Right ventricle myocardium inferior (tissue), 1 donor: Measurements from ENCODE around the gene CCDC9B. TPM values are rescaled to one million over a fixed set of nuclear protein-coding genes. Genes with fewer than 3 reads are reported as not detected.

ENCODE experiments used
- ATAC-seq: fragments of 200-7000 bp; cut with Tn5 transposase; one replicate; pipeline ENCODE4 v1.9.1; 2020; ENCODE audit warnings: mild to moderate bottlenecking, moderate library complexity
- DNase-seq: peaks from one replicate; pipeline ENCODE4 v3.0.0; 2021; ENCODE audit errors: missing footprints
- intact Hi-C: fragments of 100-400 bp; cut with DNase I; formaldehyde crosslinking; loops from one replicate; pipeline ENCODE4 v1.11.0; 2022
- total RNA-seq: library from RNA; stranded (reverse); fragmentation: NEBNext Ultra II Directional; extraction: Animal tissue kit (Norgen Biotek cat#: 25700); gene quantifications from one replicate; pipeline ENCODE4 v1.2.1, GENCODE V29; 2021
- donor health status: DM: no; HTN: yes; CAD: no; lungs with severe emphysema.

The CCDC9B gene
- total RNA-seq, 1 donor from 2014 or later: 162 TPM

DNA sequence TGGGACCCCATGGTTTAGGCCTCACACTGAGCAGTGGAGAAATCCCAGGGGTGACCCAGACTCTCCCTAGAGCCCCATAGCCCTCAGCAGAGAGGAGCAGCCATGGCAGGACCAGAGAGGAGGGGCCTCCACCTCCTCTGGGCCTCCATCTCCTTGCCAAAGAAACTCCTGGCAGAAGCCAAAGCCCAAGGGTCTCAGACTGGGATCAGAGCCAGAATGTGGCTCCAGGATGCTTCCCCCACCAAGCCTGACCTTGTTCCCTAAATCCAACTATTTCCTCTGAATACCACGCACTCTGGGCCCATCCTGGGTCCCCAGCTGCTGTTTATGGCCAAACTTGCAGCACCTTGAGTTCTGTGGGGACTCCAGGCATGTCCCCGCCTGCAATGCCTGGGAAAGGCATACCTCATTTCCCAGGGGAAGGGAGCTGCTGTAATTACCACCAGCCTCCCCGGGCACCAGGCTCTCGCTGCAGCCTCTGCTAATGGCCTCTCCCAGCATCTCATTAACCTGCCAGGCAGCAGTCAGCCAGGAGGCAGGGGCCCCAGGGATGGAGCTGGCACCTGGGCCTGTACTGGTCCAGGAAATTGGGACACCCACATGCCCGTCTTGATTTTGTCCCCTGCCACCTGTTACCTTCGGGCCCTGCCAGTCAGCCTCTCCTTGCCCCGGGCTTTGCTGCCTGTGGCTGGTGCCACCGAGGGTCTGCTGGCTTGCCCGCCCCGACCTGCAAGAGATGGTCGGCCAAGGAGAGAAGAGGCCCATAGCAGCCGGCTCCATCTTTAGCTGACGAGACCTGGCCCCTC lies 4.6 kb downstream of the CCDC9B start:
- DNase-seq: no peak
- intact Hi-C loops: loop anchor here (10.0 kb wide), 1 partner anchor 231 kb away; the partner anchor contains the start of gene BMF
- no peak for ATAC-seq

DNA sequence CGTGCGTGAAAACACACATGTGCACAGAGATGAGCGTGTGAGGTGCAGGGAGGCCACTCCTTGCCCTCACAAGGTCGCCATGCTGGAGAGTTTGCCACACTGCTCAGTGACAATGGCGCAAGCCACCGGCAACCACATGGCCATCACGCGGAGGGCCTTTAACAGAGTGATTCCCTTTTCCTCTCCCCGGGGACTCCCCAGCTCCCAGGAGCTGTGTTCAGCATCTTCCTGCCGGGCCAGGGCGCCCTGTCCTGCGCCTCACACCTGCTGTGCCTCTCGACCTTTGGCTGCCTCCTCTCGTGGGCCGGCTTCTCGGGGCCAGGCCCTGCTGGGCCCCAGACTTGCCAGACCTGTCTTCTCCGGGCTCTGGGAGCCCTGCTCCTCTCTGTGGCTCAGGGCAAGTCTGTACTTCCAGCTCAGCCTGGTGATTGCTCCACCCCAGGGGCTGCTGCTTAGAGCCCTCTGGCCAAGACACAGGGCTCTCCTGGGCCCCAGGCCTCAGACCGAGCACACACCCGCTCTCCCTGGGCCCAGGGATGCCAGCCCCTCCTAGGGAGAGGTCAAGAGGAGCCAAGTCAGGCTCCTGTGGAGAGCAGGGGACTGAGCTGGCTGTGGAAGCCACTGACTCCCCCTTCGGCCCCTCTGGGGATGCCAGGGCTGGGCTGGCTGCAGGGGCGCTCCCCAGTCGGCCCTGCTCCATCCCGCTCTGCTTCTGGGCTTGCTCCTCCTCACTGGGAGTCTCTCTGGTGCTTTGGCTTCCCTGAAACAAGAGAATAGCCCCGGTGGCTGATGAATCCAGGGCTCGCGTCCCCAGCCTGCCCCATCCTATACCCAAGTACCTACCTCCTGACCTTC lies 5.6 kb downstream of the CCDC9B start:
- DNase-seq: no peak
- intact Hi-C loops: loop anchor here (10.0 kb wide), 1 partner anchor 230 kb away; the partner anchor contains the start of gene BMF
- no peak for ATAC-seq

DNA sequence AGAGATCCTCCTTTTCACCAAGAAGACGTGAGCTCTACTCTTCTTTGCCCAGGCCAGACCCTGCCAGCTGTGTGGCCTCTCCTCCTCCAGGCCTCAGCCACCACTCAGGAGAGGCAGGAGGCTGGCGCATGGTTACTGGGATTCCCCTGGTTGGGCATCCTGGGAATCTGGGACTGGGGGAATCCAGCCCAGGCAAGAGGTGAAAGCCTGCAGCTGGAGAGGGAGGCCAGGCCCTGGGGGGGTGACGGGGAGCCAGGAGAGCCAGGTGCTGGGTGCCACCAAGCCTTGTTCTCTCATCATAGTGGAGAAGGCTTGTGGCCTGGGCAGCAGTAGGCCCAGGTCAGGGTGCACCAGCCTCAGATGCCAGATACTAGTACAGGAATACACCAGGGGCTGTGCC lies 6.2 kb downstream of the CCDC9B start:
- ATAC-seq: no peak
- no peak for DNase-seq
- intact Hi-C loops: loop anchor here (10.0 kb wide), 1 partner anchor 230 kb away; the partner anchor contains the start of gene BMF

DNA sequence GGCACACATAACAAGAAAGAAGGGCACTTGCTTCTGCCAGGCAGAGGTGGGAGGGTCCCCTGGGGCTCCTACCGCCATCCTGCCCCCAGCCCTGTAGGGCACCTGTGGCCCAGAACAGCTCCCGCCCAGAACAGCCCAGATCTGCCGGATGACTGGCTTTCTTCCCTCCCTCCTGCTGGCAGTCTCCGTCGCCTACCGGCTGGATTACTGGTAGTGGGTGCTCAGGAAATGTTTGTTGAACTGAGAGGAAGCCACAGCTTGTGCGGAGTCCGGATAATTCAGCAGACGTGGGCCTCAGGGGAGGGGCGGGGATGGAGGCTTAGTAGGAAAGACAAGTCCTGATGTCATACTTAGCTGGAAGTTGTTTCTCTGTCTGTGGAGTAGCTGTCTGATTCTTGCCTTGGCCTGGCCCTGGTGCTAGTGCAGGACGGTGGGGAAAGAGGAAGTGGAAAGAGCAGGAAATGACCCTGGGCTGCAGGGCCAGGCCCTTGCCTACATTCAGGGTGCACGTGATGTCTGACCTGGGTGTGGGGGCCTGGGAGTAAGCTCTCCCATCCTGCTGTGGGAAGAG lies 6.7 kb downstream of the CCDC9B start:
- intact Hi-C loops: loop anchor here (10.0 kb wide), 1 partner anchor 229 kb away; the partner anchor contains the start of gene BMF
- DNase-seq (peak; percentile 91), ATAC-seq (peak; percentile 38)

DNA sequence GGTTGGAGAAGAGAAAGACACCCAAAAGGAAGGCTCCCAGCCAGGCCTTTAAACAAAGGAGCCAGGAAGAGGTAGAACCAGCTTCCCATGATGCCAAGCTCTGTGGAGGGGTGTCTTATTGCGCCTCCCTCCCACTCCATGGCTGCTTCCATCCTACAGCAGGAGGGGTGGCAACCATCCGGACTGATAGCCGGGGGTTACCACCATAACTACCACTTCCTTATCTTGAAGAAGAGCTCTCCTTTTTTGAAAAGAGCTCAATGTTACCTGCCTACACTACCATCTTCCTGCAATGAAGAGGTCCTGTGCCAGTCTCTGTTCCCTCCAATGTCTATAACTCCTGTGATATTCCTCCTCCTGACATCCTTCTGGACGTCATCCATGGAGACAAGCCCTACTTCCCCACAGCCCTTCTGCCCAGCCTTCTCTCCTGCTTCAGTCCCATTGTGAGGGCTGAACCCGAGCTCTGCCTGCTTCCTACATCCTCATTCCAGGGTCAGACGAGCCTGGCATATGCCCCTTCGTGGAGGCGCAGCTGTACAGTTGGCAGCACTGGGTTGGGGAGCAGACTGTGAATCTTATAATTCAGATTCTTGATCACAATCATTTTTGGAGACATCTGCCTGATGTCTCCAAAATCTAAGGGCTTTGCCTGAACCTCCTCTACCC lies 8.5 kb downstream of the CCDC9B start:
- ATAC-seq (no peak), DNase-seq (no peak)
- intact Hi-C loops: loop anchor here (10.0 kb wide), 1 partner anchor 227 kb away; the partner anchor contains the start of gene BMF

- intact Hi-C loops: loop anchor here (10.0 kb wide), 1 partner anchor 227 kb away; the partner anchor contains the start of gene BMF
- DNase-seq (no peak), ATAC-seq (no peak)
These were observed 9.1 kb downstream of the CCDC9B start for GRCh38 chr15:40331637-40332036.

DNA sequence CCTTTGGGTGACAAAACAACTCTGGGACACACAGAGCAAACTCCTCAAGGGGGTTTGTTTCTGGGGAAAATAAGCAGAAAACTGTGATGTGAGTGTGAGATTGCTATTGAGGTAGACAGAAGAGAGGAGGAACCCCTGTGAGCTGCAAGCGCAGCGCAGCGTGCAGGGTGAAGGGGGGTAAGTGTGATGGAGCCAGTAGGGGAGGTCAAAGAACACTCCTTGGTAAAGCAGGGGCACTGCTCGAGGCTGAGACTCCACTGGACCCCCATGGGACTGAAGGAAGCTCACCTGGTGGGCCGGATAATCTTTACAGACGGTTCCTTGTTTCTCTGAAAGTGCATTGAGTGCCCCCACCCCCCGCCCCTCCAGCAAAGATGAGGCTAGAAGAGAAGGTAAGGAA lies 9.7 kb downstream of the CCDC9B start:
- DNase-seq (no peak), ATAC-seq (no peak)
- intact Hi-C loops: loop anchor here (10.0 kb wide), 1 partner anchor 226 kb away; the partner anchor contains the start of gene BMF

- peak; percentile 46 for ATAC-seq
- no peak for DNase-seq
- intact Hi-C loops: loop anchor here (10.0 kb wide), 1 partner anchor 226 kb away; the partner anchor contains the start of gene BMF
These were observed 10.3 kb downstream of the CCDC9B start for GRCh38 chr15:40330368-40330836.

- no peak for DNase-seq
- ATAC-seq: no peak
- intact Hi-C loops: loop anchor here (10.0 kb wide), 1 partner anchor 225 kb away; the partner anchor contains the start of gene BMF
These were observed 10.9 kb downstream of the CCDC9B start for GRCh38 chr15:40329804-40330203.

GRCh38 chr15:40328751-40329150 lies 12.0 kb downstream of the CCDC9B start:
- DNase-seq: no peak
- no peak for ATAC-seq
- intact Hi-C loops: no loop called here

GRCh38 chr15:40328176-40328575 lies 12.6 kb downstream of the CCDC9B start:
- DNase-seq: no peak
- intact Hi-C loops: no loop called here
- ATAC-seq: no peak

DNA sequence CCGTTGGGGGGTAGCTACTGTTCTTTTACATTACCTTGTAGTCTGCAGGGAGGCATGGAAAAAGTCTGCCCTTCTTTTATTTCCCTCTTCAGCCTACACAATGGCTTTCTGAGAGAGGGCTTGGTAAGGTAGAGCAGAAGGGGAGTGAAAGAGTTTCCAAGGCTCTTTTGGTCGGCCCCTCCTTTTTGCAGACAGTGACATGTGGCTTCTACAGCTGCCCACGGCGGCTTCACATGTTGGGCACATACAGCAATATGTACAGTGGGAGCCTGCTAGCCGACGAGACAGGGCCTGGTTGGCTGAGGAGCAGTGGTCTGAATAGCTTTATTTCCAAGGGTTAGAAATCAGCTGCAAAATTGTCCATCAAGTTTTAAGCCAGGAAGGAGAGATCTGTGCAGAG lies 13.3 kb downstream of the CCDC9B start:
- ATAC-seq (no peak), DNase-seq (no peak)
- intact Hi-C loops: no loop called here

DNA sequence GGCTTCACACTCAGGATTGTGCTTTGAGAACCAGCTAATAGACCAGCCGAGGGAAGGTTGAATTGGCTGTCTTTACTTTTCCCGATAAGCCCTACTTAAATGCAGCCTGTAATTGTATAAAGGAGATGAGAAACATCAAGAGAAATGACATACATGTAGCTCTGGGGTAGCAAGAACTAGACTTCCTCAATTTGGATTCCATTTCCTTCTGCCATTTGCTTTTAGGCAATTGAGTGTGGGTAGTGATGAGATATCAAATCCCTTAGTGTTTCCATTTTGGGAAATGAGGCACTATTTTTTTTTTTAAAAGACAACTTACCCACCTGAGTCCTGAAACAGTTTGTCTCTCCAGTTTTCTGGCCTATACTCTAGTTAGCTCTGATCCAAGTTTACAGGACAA lies 15.0 kb downstream of the CCDC9B start:
- intact Hi-C loops: no loop called here
- ATAC-seq (no peak), DNase-seq (no peak)

DNA sequence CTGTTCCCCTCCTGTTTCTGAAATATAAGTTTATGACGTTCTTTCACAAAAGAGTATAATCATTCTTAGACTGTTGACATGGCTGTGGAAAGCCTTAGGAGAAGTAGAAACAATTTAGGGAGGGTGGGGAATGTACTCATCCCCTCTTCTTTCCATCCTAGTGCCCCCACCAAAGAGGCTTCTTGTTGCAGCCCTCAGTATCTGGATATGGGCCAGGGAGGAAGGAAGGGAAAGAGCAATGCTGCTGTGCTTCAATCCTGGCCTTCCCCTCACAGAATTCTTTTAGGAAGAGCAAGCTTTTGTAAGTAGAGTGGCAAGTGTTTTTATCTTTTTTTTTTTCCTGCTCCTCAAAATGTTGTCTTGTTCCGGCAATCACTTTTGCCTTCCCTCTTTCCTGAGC lies 15.6 kb downstream of the CCDC9B start:
- intact Hi-C loops: no loop called here
- no peak for DNase-seq
- ATAC-seq: no peak

GRCh38 chr15:40323953-40324937 lies 16.5 kb downstream of the CCDC9B start:
- no peak for ATAC-seq
- intact Hi-C loops: loop anchor here (1.0 kb wide), 3 partner anchors 16 to 97 kb away; partner anchors contain the start of gene CCDC9B
- DNase-seq: peak; percentile 87

DNA sequence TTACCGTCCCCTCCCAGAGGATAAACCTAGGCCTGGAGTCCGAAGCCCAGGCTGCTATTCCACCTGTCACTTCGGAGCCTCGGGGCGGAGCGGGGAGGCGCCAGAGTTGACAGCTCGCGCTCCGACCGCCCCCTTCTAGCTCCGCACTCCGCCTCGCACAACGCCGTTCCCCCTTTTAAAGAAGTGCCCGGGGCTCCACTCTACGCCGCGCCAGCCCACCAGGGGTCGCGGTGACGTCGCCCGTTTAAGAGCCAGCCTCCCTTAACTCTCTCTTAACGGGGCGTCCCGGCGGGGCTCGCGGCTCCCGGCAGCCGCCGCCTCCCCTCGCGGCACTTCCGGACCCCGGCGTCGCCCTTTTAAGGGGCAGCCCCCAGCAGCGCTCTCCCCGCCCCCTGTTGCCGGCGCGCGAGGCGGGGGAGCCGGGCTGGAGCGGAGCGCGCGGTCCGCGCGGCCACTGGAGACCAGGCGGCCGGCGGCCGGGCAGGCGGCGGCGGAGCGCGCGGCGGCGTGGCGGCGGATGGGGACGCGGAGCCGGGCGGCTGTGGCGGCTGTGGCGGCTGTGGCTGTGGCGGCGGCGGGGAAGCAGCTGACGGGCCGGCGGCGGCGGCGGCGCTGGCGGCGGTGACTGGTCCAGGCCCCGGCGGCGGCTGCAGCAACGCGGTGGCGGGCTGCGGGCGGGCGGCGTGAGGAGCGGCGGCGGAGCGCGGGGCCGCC lies 17.3 kb downstream of the CCDC9B start, which contains the start of gene INAFM2:
TSS of gene INAFM2 (plus strand) at position 454 of the 714 bp plus-strand sequence. CDS start 364 bp downstream, outside the sequence.
- DNase-seq: peak; percentile 94
- ATAC-seq: peak; percentile 91
- intact Hi-C loops: loop anchor here (1.0 kb wide), 3 partner anchors 17 to 98 kb away; partner anchors contain the start of gene CCDC9B
